Smooth muscle cell of the brain vasculature (primary cell): ENCODE results near the gene NXNL2.

Experiments used
- DNase-seq: peaks from one replicate; pipeline ENCODE4 v3.0.0-alpha.2; 2012; ENCODE audit warnings: low read depth, low spot score

NXNL2 gene

DNA sequence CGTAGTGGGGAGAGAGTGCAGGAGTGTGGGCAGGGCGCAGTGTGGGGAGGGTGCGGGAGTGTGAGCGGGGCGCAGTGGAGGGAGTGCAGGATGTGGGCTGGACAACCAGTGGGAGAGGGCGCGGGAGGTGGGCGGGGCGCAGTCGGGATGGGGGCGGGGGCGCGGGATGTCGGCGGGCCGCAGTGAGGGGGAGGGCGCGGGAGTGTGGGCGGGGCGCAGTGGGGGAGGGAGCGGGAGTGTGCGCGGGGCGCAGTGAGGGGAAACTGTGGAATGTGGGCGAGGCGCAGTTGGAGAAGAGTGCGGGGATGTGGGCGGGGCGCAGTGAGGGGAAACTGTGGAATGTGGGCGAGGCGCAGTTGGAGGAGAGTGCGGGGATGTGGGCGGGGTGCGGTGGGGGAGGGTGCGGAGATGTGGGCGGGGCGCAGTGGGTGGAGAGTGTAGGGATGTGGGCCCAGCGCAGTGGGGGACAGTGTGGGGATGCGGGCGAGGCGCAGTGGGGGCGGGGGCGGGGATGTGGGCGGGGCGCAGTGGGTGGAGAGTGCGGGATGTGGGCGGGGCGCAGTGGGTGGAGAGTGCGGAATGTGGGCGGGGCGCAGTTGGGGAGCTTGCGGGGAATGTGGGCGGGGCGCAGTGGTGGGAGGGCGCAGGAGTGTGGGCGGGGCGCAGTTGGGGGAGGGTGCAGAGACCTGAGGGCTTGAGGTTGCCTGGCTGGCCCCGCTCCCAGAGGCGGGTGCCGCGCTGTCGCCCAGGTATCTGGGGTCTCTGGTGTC lies at the start of gene NXNL2:
Gene NXNL2 (plus strand): TSS at position 723 of the 770 bp plus-strand sequence. CDS start 257 bp downstream, outside the sequence.
- no peak for DNase-seq

DNA sequence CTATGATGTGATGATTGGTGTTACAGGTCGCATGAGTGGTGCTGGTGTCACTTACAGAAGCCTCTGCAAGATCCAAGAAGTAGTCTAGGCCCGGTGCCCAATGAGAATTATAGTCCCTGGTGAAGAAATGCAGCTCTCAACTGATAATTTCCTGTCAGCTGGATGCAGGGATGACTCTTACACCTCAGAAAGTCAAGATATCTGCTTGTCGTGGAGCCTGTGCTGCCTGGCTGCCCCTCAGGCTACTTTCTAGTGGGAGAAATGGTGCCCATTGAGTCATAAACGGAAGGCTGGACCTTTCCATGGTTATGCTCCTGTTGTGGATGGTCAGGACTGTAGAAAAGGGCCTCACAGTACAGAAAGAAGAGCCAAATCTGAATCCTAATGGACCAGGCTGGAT lies 46.8 kb upstream of the NXNL2 start:
- no peak for DNase-seq

DNA sequence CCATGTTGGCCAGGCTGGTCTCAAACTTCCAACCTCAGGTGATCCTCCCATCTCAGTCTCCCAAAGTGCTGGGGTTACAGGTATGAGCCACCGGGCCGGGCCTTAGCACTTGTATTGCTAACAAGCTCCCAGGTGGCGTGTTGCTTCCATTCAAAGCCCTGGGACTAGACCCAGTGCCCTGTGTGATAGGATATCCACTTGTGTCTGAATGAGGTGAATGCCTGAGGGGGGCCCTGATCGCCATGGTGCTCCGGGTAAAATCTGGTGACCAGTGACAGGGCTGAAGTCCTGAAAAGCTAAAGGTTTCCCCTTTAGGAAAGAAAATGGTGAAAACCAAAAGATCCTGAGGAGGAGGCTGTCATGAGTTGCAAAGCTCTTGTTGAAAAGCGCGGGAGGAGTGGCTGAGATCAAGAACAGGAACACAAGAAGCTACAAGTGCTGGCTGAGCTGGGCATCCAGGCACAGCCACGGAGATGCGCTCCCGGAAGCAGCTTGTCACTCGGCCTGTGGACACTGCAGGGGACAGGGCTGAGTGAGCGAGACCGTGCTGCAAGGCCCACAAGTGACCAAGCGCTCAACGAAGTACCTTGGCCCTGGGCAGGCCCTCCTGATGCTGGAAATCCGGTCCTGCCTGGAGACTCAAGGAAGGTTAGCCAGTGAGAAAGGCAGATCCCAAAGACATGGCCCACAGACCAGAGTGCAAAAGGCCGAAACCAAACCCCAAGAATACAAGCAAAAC lies 39.8 kb upstream of the NXNL2 start:
- no peak for DNase-seq

DNA sequence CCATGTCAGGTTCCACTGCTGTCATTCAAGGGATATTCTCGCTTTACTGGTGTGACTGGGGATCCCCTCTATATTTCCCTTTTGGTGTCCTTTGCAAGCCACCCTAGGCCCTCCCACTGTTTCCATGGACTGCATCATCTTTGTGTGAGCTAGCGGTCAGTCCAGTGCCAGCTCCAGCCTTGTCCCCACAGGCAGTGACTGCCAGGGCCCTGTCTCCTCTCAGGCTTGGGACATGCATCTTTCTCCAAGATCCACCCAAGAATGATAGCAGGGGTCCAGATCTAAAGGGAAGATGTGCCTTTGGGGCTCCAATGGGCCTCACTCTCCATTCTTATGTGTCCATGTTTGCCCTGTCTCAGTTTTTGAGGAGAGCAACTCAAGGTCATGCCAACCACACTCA lies 37.8 kb upstream of the NXNL2 start:
- no peak for DNase-seq

DNA sequence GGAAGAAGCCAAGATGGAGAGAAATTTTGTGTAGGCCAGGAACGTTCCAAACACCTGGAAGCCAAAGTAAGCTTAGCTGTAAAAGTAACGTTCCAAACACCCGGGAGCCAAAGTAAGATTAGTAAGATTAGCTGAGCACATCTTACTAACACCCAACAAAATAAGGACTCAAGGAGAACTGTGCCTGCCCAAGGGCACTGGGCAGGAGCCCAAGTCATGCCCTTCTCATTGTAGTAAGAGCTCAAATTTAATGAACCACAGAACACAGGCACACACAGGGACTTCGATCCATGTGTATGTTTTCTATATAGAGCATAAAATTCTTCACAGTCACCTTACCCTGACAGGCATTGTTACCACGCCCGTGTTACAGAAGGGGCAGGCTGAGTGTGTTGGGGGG lies 36.1 kb upstream of the NXNL2 start:
- no peak for DNase-seq

DNA sequence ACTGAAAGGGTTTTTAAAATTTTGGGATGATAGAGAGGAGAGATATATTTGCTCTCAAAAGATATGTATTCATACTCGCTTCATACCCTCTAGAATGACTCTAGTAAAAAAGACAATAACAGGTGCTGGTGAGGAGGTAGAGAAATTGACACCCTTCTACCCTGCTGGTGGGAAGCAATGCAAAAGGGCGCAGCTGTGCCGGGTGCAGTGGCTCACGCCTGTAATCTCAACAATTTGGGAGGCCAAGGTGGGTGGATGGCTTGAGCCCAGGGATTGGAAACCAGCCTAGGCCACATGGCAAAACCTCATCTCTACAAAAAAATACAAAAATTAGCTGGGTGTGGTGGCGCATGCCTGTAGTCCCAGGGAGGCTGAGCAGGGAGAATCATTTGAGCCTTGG lies 33.9 kb upstream of the NXNL2 start:
- DNase-seq = no peak

DNA sequence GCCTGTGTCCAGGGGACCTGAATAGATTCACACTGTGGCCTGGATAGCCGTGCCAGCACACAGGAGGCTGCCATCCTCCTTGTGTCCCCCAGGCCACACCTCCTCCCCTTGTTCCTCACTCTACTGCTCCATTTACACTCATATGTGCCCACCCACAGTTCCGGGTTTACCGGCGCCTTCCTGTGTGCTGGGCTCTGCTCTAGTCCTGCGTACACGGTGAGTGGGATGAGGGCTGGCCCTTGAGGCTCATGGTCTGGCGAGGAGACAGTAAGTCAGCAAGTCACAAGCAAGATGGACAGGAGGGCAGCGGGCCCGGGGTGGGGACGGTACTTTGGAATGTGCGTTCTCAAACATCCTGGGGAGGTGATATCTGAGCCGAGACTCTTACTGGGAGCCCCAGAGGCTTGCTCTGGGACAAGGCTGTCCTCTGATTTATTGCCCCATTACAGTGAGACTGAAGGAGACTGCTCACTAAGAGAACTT lies 32.4 kb upstream of the NXNL2 start:
- DNase-seq = no peak

DNA sequence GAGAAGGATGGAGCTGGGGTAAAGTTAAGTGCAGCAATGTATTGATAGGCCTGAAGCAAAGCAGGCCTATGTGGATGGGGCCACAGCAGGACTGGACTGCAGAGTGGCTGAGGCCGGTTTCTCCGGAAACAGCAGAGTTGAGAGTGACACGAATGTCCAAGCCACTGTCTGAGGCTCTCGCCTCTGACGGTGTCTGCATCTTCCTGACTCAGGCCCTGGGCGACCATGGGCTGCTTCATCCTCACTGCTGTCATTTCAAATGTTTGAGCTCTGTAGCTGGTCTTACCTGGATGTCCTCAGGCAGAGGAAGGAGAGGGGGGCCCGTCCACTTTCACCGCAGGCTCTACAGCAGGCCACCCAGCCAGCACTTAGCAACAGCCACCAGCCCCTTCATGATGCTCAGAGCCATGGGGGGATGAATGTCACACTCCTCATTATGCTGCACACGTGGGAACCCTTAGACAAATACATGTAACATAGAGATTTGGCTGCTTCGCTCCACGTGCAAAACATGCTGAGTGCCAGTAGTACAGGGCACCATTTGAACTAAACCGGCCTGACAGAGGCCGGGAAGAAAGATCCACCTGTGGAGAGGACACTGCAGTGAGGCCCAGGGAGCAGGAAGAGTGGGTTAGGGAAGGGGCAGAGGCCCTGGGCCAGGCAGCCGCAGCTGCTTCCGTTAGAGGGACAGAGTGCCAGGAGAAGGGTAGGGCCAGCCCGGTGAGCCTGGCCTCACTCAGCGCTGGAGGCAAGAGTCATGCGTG lies 31.7 kb upstream of the NXNL2 start:
- DNase-seq = no peak

DNA sequence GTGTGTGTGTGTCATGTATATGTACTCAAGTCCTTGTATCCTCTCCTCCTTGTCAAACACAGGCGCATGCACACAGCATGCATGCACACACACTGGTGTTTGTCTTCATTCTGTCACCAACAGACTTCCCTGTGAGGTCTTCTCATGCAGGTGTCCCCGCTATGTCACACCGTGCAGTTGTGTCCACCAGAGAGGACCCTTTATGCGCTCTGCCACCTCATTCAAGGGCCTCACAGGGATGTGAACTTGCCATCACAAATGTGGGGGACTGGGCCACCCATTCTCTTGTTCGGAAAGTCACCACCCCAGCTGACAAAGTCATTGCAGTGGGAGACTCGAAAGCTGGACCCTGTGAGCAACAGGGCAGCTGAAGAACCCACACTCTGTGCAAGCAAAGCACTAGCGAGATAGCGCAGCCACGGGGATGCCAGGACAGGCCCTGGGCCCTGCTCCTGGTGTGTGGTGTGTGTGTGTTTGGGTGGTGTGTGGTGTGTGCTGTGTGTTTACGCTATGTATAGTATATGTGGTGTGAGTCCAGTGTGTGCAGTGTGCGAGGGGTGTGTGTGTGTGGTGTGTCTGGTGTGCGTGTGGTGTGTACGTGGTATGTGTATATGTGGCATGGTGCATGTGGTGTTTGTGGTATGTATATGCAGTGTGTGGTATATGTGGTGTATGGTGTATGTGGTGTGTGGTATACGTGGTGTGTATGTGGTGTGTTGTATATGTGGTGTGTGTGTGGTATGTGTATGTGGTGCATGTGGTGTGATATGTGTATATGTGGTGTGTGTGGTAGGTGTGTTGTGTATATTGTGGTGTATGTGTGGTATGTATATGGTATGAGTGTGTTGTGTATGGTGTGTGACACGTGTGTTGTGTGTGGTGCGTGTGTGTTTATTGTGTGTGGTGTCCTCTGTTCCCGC lies 30.9 kb upstream of the NXNL2 start:
- DNase-seq = no peak

DNA sequence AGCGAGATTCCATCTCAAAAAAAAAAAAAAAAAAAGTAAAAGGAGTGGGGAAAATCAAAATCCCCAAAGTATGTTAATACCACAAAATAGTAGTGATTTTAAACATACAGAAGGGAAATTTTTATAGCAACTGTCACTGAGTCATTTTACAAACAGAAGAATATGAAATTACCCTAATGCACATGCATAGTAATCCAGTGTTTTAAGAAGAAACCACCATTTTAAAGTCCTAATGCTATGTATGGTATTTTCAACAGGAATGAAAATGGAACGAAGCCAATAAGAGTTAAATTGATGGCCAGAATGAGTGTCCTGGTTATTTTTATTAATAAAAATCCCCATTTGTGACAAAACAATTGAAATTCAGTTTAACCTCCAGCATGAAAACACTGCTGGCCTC lies 26.7 kb upstream of the NXNL2 start:
- no peak for DNase-seq

DNA sequence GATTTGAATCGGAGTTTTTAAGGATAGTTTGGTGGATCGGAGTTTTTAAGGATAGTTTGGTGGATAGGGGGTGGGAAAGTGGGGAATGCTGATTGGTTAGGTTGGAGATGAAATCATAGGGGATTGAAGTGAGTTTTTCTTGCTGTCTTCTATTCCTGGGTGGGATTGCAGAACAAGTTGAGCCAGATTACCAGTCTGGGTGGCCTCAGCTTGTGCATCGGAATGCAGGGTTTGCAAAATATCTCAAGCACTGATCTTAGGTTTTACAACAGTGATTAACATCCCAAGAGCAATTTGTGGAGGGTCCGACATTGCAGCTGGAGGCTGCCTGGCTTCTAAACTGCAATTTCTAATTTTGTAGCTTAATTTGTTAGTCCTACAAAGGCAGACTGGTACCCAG lies 23.1 kb upstream of the NXNL2 start:
- no peak for DNase-seq

DNA sequence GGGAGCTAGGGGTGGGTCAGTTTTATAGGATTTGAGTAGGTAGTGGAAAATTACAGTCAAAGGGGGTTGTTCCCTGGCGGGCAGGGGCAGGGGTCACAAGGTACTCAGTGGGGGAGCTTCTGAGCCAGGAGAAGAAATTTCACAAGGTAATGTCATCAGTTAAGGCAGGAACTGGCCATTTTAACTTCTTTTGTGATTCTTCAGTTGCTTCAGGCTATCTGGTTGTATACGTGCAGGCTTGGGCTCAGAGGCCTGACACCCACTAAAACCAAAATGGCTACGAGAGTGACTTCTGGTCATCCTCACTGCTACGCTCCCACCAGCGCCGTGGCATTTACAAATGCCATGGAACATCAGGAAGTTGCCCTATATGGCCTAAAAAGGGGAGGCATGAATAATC lies 20.7 kb upstream of the NXNL2 start:
- DNase-seq = no peak

DNA sequence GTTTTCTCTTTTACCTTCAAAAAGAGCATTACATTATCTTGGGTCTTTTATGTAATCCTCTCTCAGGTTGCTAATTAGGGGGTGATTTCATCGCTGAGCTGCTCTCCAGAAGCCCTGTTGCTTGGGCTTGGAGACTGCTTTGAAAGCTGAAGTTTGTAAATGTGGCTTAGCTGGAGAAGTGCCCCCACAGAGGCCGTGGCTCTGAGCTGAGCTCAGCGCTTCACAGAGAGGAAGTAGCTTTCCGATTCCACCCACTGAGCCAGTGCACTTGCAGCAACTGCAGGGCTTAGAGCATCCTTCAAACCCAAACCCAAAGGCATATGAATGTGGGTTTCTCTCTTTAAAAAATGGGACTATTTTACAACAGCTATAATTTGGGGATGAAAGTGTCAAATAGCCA lies 13.7 kb upstream of the NXNL2 start:
- DNase-seq = no peak

DNA sequence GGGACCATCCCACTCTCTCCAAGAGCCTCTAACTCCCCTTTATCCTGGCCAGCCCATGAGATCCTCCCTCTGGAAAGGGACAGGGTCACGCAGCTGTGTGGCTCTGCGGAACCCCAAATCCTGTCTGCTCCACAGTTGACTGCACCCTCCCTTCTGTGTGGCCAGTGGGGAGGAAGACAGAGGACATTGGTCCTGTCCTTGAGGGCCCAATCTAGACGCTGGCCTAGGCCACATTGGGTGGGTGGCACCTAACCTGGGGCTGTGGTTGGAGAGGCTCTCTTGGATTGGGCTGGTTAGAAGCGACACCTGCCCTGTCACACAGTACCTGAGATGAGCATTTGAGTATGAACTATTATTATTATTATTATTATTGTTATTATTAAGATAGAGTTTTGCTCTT lies 12.6 kb upstream of the NXNL2 start:
- DNase-seq = no peak

DNA sequence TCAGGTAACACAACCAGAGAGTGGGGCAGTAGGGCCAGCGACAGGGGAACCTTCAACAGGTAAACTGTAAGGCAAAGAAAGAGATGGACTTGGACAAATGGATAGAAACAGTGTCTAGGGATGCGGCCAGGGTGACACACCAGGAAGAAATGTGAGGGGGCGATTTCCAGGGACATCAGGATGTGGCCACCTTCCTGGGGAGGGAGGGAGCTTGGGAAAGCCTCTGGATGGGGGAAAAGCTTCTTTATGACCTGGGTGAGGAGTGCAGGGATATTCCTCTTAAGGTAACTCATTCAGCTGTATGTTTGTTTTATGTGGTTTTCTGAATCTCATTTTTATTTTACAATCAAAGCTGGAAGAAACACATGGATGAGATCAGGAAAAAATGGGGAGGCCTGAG lies 11.9 kb upstream of the NXNL2 start:
- DNase-seq = no peak

DNA sequence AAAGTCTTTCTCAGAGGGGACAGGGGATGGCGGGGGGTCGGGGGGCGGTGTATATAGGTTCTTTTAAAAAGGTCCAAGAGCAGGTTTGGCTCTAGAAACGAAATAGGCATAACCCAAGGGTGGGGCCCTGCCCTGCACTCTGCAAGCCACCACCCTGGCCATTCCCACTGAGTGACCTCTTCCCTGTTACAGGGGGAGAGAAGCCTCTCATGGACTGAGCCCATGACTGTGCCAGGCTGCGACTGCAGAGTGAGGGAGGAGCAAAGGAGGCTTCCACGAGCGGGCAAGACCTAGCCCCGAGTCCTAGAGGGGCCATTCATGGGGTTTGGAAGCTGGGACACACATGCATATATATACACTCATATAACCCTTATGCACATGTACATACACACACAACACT lies 10.1 kb upstream of the NXNL2 start:
- DNase-seq = no peak

DNA sequence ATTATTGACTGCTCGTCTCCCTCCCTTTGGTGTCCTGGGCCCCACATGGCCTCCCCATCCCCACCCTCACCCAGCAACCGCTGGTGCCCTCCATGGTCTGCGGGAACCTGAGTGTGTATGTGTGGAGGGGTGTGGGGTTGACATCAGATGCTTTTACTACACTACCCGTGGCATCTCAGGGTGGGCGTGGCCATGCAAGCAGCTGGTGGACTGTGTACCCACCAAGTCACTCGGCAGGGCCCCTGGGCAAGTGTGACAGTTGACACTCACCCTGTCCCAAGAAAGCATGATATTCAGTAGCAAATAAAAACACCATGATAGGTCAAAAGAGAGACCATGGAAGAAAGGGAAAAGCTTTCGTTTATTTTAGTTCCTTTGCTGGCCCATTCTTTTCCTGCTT lies 7.4 kb upstream of the NXNL2 start:
- DNase-seq = no peak

DNA sequence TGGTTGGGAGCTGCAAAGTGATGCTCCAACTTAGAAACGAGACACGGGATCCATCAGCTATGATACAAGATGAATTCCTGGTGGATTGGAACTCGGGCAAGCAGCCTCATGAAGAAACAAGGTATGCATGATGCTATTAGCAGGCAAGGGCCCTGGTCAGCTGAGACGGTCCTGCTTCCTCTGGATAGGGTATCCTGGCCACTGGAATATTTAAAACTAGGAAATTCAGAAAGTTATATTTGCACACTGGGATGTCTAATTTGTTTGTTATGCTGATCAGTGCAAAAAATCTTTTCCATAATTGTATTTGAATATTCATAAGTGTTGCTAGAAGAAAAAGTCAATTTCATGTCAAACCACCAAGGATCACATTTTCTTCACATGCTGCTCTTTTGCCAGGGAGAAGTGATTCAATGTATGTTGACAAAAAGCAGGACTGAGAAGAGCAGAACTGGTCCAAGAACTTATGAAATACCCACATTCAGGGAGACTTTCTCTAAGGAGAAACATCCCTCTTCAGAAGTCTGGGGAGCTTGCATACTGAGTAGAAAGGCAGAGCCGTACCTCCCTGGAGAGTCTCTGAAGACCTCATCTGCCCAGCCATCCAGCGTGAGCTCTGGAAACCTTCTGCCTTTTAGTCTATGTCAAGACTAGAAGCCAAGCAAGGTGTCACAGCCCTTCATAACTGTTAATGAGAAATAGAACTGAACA lies 6.7 kb upstream of the NXNL2 start:
- no peak for DNase-seq

DNA sequence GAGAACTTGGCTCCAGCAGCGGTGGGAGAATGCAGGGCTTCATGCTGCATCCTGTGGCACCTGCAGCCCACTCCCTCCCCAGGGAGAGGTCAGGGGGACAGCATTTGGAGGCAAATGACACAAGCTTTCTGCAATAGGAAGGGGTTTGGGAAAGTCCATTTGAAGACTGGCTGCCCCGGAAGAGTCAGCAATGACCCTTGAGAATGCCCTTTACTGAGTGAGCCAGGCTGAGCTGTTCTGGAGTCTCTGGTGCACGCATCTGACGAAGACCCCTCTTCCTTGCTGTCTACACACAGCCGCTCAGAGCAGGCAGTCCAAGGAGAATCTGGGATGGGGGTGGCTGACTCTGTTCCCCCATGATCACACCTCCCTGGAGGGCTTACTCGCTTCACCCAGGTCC lies 5.5 kb upstream of the NXNL2 start:
- no peak for DNase-seq

DNA sequence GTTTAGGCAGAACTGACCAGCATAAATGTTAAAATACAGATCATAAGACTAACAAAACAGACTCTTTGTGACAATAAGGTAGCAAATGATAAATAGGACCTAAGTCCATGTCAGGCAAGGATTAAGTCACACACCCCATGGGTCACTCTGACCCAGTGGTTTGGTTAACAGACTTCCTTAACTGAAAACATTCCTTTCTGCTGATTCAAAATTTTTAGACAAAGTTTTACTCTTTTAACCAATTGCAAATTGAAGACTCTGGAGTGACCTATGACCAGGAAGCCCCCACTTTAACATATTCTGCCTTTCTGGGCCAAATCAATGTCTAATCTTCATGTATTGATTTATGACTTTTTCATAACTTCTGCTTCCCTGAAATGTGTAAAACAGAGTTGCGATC lies 4.9 kb upstream of the NXNL2 start:
- DNase-seq = no peak
